Right lobe of liver (tissue), 6 donors: ENCODE measurements around the gene CFAP20DC. TPM values are rescaled to one million over a fixed set of nuclear protein-coding genes. Genes with fewer than 3 reads are reported as not detected.

ENCODE experiments used
- ATAC-seq, 4 donors: fragments of 200-7000 bp; cut with Tn5 transposase; one replicate each; pipeline ENCODE4 v1.9.1; 2020; ENCODE audit warnings: mild to moderate bottlenecking in 4 of 4, moderate library complexity in 4 of 4
- DNase-seq, 3 donors: peaks; one replicate each; pipeline ENCODE4 v3.0.0-alpha.2; 2020
- H3K27ac ChIP-seq, 3 donors: fragments of 200-600 bp; one replicate each; pipeline ENCODE4 v1.8.0; 2022
- H3K27me3 ChIP-seq, 2 donors: fragments of 200-600 bp; one replicate each; pipeline ENCODE4 v1.8.0; 2022
- H3K36me3 ChIP-seq, 4 donors: fragments of 200-600 bp; sonication (generic) in 1 of 4; one replicate each; pipeline versions ENCODE4 v1.5.1 to v1.8.0; 2017 to 2022; ENCODE audit warnings: control low read depth in 1 of 4
- H3K4me1 ChIP-seq, 4 donors: fragments of 200-600 bp; sonication (generic) in 1 of 4; one replicate each; pipeline versions ENCODE4 v1.5.1 to v1.8.0; 2017 to 2022; ENCODE audit warnings: control low read depth in 1 of 4
- H3K4me3 ChIP-seq, 3 donors: fragments of 200-600 bp; one replicate each; pipeline ENCODE4 v1.8.0; 2022
- H3K9me3 ChIP-seq, 4 donors: fragments of 200-600 bp; sonication (generic) in 1 of 4; one replicate each; pipeline versions ENCODE4 v1.5.1 to v1.8.0; 2017 to 2022; ENCODE audit warnings: control low read depth in 1 of 4
- CTCF ChIP-seq, 4 donors: fragments of 200-600 bp in 3 of 4; fragments of 450-650 bp in 1 of 4; IDR thresholded peaks; one replicate each; pipeline versions ENCODE4 v1.5.1 to v1.8.0; 2016 to 2022; ENCODE audit warnings: antibody characterized with exemption in 4 of 4, mild to moderate bottlenecking in 2 of 4
- POLR2A ChIP-seq: fragments of 450-650 bp; IDR thresholded peaks from one replicate; pipeline ENCODE4 v1.6.1; 2017; ENCODE audit warnings: antibody characterized with exemption, mild to moderate bottlenecking
- WGBS: methylation state at CpG from one replicate; pipeline ENCODE4 v1.1.6; 2018; ENCODE audit warnings: low coverage, low lambda C conversion rate; ENCODE audit not compliant: insufficient coverage; ENCODE audit errors: missing lambda C conversion rate; 5-methylcytosine and 5-hydroxymethylcytosine counted together
- intact Hi-C, 2 donors: fragments of 100-400 bp; cut with DNase I; formaldehyde crosslinking; loops; one replicate each; pipeline versions ENCODE4 v1.11.2 to v1.14.1; 2022
- total RNA-seq, 6 experiments: library from RNA; depleted of rRNA in 2 of 6; stranded (reverse); fragments of >200 nt in 2 of 6; fragmentation: NEBNext Ultra II Directional in 3 of 6; extraction: Animal tissue kit (Norgen Biotek cat#: 25700) in 3 of 6; gene quantifications; one replicate each; pipeline versions ENCODE4 v1.1.0 to v1.2.4, GENCODE V29; 2016 to 2023
- donor health status: DM: no; HTN: yes; CAD: no.
- donor health status: DM: no; HTN: no; CAD: no.
- donor health status: DM: no; HTN: no; CAD: no.
- donor health status: DM: no; HTN: yes; CAD: no.
- donor health status: DM: no; HTN: yes; CAD: no.

The CFAP20DC gene
- total RNA-seq, 6 experiments from 2014 or later: 0.67 to 2.7 (median 1.5) TPM

DNA sequence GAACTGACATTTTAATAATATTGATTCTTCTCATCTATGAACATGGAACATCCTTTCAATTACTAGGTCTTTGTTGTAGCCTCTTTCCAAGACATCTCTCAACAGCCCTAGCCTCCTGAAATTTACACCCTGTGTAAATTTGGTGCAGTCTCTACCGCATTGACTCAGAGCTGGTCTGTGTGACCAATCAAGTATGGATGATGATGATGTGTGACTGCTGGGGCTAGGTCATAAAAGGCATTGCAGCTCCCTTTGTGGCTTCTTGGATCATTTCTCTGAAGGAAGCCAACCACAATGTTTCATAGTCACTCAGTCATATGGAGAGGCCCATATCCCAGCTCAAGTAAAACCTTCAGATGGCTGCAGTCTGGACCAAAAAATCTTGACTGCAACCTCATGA is 321.1 kb downstream of the CFAP20DC start:
- Histone ChIP-seq H3K4me3 (no peak overlapping the region), H3K36me3 (no peaks in the 10 kb centered on the region), H3K4me1 (no peaks in the 10 kb centered on the region), H3K27ac (no peak overlapping the region), H3K27me3 (no peaks in the 10 kb centered on the region), H3K9me3 (no peaks in the 10 kb centered on the region)
- TF ChIP-seq POLR2A: no peak
- TF ChIP-seq CTCF (IDR thresholded peaks at IDR 0.05): no peak
- ATAC-seq: no peak
- DNase-seq: no peak
- WGBS: 0% methylated on average over 1 of the region's 1 CpG
- intact Hi-C loops: no loop called here

DNA sequence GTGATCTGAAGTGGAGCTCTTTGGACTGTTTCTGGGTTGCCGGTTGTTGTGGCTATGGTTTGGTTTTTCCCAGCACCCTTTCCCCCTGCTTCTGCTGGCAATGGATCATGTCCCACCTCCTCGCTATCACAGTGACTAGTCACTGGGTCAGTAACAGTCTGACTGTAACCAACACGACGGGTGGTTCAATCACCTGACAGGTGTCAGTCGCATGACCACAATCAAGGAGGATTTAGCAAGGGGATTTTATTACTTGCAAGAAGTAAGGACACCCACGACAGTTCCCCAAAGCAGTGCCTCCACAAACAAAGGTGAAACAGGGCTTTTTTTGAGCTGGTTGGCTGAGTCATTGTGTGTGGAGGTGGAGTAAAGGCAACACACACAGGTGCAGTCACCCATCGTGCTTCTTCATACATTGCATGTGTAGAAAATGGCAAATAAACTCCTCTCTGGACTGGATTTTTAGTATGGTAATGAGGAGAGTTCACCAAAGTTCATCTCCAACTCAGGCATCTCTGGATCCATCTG is 324.4 kb downstream of the CFAP20DC start:
- DNase-seq (no peak), ATAC-seq (no peak)
- TF ChIP-seq POLR2A (no peak), CTCF (IDR thresholded peaks at IDR 0.05) (no peak)
- Histone ChIP-seq H3K9me3 (no peaks in the 10 kb centered on the region), H3K4me3 (no peak overlapping the region), H3K4me1 (no peaks in the 10 kb centered on the region), H3K36me3 (no peaks in the 10 kb centered on the region), H3K27me3 (no peaks in the 10 kb centered on the region), H3K27ac (no peak overlapping the region)
- intact Hi-C loops: no loop called here
- 57% methylated on average over 6 of the region's 7 CpGs for WGBS

DNA sequence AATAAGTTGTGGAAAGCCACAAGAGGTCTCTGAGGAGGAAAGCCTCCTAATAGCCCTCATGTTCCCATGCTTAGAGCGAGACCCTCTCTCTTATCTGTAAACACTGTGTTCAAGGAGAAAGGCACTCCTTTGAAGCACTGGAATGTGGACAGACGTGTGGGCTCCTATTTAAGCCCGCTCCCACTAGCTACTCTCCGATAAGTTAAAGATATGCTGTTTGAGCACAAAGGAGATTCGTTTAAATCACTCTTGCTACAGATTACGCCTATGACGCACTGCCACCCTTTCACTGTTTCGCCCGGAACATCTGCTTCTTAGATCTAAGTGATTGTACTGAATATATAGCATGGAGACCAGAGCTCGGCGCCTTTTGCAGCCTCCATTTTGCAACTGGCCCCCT is 325.5 kb downstream of the CFAP20DC start:
- Histone ChIP-seq H3K4me3 (no peak overlapping the region), H3K4me1 (no peaks in the 10 kb centered on the region), H3K9me3 (no peaks in the 10 kb centered on the region), H3K27me3 (no peaks in the 10 kb centered on the region), H3K27ac (no peak overlapping the region), H3K36me3 (no peaks in the 10 kb centered on the region)
- ATAC-seq (no peak), DNase-seq (no peak)
- TF ChIP-seq CTCF (IDR thresholded peaks at IDR 0.05) (no peak), POLR2A (no peak)
- 79% methylated on average over 7 of the region's 11 CpGs for WGBS
- intact Hi-C loops: no loop called here

DNA sequence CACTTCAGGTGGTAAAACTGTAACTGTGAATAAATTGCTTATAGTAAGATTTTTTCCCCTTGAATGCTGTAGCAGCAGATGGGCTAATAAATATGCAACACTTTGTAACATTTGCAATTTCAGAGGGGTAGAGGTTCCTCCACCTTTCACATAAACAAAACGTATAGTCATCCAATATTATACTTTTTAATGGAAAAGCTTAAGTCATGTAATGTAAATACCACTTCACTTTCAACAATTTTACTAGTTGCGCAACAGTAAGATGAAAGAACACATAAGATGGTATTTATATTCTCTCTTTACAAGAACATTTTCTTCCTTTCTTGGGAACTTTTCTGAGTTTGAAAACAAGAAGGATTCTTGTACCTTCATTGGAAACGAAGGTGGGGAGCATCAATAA is 326.7 kb downstream of the CFAP20DC start:
- Histone ChIP-seq H3K27ac (no peak overlapping the region), H3K4me1 (no peaks in the 10 kb centered on the region), H3K4me3 (no peak overlapping the region), H3K9me3 (no peaks in the 10 kb centered on the region), H3K36me3 (no peaks in the 10 kb centered on the region), H3K27me3 (no peaks in the 10 kb centered on the region)
- intact Hi-C loops: no loop called here
- 64% methylated on average over 3 of the region's 3 CpGs for WGBS
- TF ChIP-seq POLR2A: no peak
- no peak for TF ChIP-seq CTCF (IDR thresholded peaks at IDR 0.05)
- no peak for ATAC-seq
- DNase-seq: no peak

GRCh38 chr3:58722561-58722960 is 327.3 kb downstream of the CFAP20DC start:
- Histone ChIP-seq H3K9me3 (no peaks in the 10 kb centered on the region), H3K27me3 (no peaks in the 10 kb centered on the region), H3K4me3 (no peak overlapping the region), H3K36me3 (no peaks in the 10 kb centered on the region), H3K4me1 (no peaks in the 10 kb centered on the region), H3K27ac (no peak overlapping the region)
- DNase-seq: no peak
- TF ChIP-seq CTCF (IDR thresholded peaks at IDR 0.05) (no peak), POLR2A (no peak)
- WGBS: 58% methylated on average over 4 of the region's 4 CpGs
- no peak for ATAC-seq
- intact Hi-C loops: no loop called here
